Parathyroid adenoma (tissue), 2 donors: ENCODE measurements around the gene NHERF2.

Source experiments
- H2AFZ ChIP-seq: fragments of 300-600 bp; sonication (generic); one replicate; pipeline ENCODE4 v1.7.0; 2017; ENCODE audit warnings: antibody characterized with exemption, mild to moderate bottlenecking
- H3K27ac ChIP-seq: fragments of 300-600 bp; sonication (generic); one replicate; pipeline ENCODE4 v1.7.0; 2017
- H3K27me3 ChIP-seq: fragments of 300-600 bp; sonication (generic); one replicate; pipeline ENCODE4 v1.7.0; 2017; ENCODE audit warnings: low read length; ENCODE audit not compliant: control insufficient read depth, insufficient read depth
- H3K36me3 ChIP-seq: fragments of 300-600 bp; sonication (generic); one replicate; pipeline ENCODE4 v1.7.0; 2017; ENCODE audit warnings: low read length; ENCODE audit not compliant: control insufficient read depth, insufficient read depth
- H3K4me1 ChIP-seq: fragments of 300-600 bp; sonication (generic); one replicate; pipeline ENCODE4 v1.7.0; 2017; ENCODE audit warnings: control low read depth
- H3K4me2 ChIP-seq: fragments of 300-600 bp; sonication (generic); one replicate; pipeline ENCODE4 v1.7.0; 2017; ENCODE audit warnings: low read length
- H3K4me3 ChIP-seq: fragments of 300-600 bp; sonication (generic); one replicate; pipeline ENCODE4 v1.7.0; 2017; ENCODE audit warnings: low read depth, low read length
- H3K79me2 ChIP-seq: fragments of 300-600 bp; sonication (generic); one replicate; pipeline ENCODE4 v1.7.0; 2017; ENCODE audit warnings: control low read depth
- H3K9ac ChIP-seq: fragments of 300-600 bp; sonication (generic); one replicate; pipeline ENCODE4 v1.7.0; 2017; ENCODE audit warnings: mild to moderate bottlenecking
- H3K9me3 ChIP-seq: fragments of 300-600 bp; sonication (generic); one replicate; pipeline ENCODE4 v1.7.0; 2017; ENCODE audit warnings: low read length; ENCODE audit not compliant: control insufficient read depth
- TF ChIP-seq, protein P1 (sequence below): fragments of 300-600 bp; sonication (generic); IDR thresholded peaks from one replicate; pipeline ENCODE4 v1.7.0; 2017; ENCODE audit warnings: antibody characterized with exemption, mild to moderate bottlenecking
- donor health status: primary hyperparathyroidism.

The NHERF2 gene

GRCh38 chr16:2086812-2087747, 60.4 kb downstream of the NHERF2 start:
- no peak overlapping the region for H3K9ac ChIP-seq
- TF ChIP-seq, protein P1, sequence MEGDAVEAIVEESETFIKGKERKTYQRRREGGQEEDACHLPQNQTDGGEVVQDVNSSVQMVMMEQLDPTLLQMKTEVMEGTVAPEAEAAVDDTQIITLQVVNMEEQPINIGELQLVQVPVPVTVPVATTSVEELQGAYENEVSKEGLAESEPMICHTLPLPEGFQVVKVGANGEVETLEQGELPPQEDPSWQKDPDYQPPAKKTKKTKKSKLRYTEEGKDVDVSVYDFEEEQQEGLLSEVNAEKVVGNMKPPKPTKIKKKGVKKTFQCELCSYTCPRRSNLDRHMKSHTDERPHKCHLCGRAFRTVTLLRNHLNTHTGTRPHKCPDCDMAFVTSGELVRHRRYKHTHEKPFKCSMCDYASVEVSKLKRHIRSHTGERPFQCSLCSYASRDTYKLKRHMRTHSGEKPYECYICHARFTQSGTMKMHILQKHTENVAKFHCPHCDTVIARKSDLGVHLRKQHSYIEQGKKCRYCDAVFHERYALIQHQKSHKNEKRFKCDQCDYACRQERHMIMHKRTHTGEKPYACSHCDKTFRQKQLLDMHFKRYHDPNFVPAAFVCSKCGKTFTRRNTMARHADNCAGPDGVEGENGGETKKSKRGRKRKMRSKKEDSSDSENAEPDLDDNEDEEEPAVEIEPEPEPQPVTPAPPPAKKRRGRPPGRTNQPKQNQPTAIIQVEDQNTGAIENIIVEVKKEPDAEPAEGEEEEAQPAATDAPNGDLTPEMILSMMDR: no peak
- no peaks in the 10 kb centered on the region for H3K36me3 ChIP-seq
- no peak overlapping the region for H3K4me2 ChIP-seq
- no peaks in the 10 kb centered on the region for H3K79me2 ChIP-seq
- no peaks in the 10 kb centered on the region for H3K27me3 ChIP-seq
- H2AFZ ChIP-seq: no peak overlapping the region
- no peak overlapping the region for H3K4me3 ChIP-seq
- no peak overlapping the region for H3K27ac ChIP-seq
- no peaks in the 10 kb centered on the region for H3K4me1 ChIP-seq
- no peaks in the 10 kb centered on the region for H3K9me3 ChIP-seq

DNA sequence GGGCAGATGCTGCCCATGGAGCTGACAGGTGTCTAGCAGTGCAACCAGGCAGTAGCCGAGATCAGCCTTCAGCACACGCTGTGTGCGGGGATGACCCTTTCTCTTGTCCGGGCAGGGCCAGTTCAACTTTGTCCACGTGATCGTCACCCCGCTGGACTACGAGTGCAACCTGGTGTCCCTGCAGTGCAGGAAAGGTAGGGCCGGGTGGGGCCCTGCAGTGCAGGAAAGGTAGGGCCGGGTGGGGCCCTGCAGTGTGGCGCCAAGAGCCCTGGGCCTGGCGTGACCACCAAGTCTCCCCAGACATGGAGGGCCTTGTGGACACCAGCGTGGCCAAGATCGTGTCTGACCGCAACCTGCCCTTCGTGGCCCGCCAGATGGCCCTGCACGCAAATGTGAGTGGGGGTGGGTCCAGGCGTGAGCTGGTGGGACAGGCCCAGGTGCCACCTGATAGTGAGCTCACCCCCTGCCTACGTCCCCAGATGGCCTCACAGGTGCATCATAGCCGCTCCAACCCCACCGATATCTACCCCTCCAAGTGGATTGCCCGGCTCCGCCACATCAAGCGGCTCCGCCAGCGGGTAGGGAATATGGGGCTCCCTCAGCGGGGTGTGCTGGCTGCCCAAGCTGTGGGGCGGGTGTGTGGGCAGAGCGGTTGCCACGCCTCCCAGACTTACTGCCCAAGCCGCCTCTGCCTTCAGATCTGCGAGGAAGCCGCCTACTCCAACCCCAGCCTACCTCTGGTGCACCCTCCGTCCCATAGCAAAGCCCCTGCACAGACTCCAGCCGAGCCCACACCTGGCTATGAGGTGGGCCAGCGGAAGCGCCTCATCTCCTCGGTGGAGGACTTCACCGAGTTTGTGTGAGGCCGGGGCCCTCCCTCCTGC, 61.3 kb downstream of the NHERF2 start:
- Histone ChIP-seq H3K4me3 (no peak overlapping the region), H3K4me2 (no peak overlapping the region), H3K4me1 (no peaks in the 10 kb centered on the region), H3K27ac (no peak overlapping the region), H3K79me2 (no peaks in the 10 kb centered on the region), H3K9ac (no peak overlapping the region), H3K27me3 (no peaks in the 10 kb centered on the region), H3K9me3 (no peaks in the 10 kb centered on the region), H2AFZ (no peak overlapping the region), H3K36me3 (no peaks in the 10 kb centered on the region)
- TF ChIP-seq, protein P1: no peak
